Glutamatergic neuron (in vitro differentiated cells): ENCODE results near the gene KDM1B. TPM values are rescaled to one million over a fixed set of nuclear protein-coding genes. Genes with fewer than 3 reads are reported as not detected.

Experiments
- DNase-seq: peaks from one replicate; pipeline ENCODE4 v3.0.0; 2022
- H3K27ac Mint-ChIP-seq: one replicate; pipeline ENCODE4 v1.8.0; 2020; ENCODE audit warnings: mild to moderate bottlenecking, mixed read lengths, inconsistent platforms; ENCODE audit not compliant: unreplicated experiment
- H3K27me3 Mint-ChIP-seq: one replicate; pipeline ENCODE4 v1.8.0; 2020; ENCODE audit warnings: mild to moderate bottlenecking, moderate library complexity, mixed read lengths, inconsistent platforms; ENCODE audit not compliant: unreplicated experiment
- H3K36me3 Mint-ChIP-seq: one replicate; pipeline ENCODE4 v1.8.0; 2020; ENCODE audit warnings: mild to moderate bottlenecking, mixed read lengths, inconsistent platforms; ENCODE audit not compliant: unreplicated experiment
- H3K4me1 Mint-ChIP-seq: one replicate; pipeline ENCODE4 v1.8.0; 2020; ENCODE audit warnings: mild to moderate bottlenecking, low read depth, mixed read lengths, inconsistent platforms; ENCODE audit not compliant: unreplicated experiment
- H3K4me3 Mint-ChIP-seq: one replicate; pipeline ENCODE4 v1.8.0; 2020; ENCODE audit warnings: mild to moderate bottlenecking, mixed read lengths, inconsistent platforms; ENCODE audit not compliant: unreplicated experiment
- H3K9me3 Mint-ChIP-seq: one replicate; pipeline ENCODE4 v1.8.0; 2020; ENCODE audit warnings: mild to moderate bottlenecking, moderate library complexity, mixed read lengths, inconsistent platforms; ENCODE audit not compliant: unreplicated experiment
- CTCF ChIP-seq: fragments of 200-600 bp; sonication (generic); IDR thresholded peaks from one replicate; pipeline ENCODE4 v1.5.0; 2021; ENCODE audit not compliant: partially characterized antibody, unreplicated experiment
- total RNA-seq: library from RNA; stranded (reverse); fragmentation: NEBNext Ultra II Directional; extraction: Animal tissue kit (Norgen Biotek cat#: 25700); gene quantifications from one replicate; pipeline ENCODE4 v1.2.1, GENCODE V29; 2021; ENCODE audit not compliant: unreplicated experiment

The KDM1B gene
- total RNA-seq, 1 donor from 2014 or later, result 21.1 TPM

DNA sequence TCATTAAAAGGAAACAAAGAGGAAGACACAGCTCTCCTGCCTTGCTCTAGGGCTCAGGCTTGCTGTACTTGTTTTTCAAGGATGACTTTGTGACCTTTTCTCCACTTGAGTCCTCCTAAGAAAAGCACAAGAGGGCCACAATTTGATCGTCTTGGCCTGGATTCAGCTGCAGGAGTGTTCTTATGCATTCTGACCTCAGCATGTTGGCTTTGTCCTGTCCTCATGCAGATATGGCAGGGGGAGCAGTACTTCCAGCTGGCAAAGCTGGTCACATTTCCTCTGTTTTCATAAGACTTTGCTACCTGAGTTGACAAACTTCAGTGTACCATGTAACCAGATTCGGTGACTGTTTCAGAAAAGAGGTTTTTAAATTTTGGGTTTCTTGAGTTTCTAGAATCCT, 30.8 kb downstream of the KDM1B start:
- H3K36me3 Mint-ChIP-seq, result no peaks in the 10 kb centered on the region
- H3K9me3 Mint-ChIP-seq, result peaks cover 1% of the 10 kb centered on the region
- no peaks in the 10 kb centered on the region for H3K4me1 Mint-ChIP-seq
- no peaks in the 10 kb centered on the region for H3K27me3 Mint-ChIP-seq
- H3K27ac Mint-ChIP-seq, result no peak overlapping the region
- DNase-seq, result no peak
- TF ChIP-seq CTCF, result no peak
- H3K4me3 Mint-ChIP-seq, result no peak overlapping the region

DNA sequence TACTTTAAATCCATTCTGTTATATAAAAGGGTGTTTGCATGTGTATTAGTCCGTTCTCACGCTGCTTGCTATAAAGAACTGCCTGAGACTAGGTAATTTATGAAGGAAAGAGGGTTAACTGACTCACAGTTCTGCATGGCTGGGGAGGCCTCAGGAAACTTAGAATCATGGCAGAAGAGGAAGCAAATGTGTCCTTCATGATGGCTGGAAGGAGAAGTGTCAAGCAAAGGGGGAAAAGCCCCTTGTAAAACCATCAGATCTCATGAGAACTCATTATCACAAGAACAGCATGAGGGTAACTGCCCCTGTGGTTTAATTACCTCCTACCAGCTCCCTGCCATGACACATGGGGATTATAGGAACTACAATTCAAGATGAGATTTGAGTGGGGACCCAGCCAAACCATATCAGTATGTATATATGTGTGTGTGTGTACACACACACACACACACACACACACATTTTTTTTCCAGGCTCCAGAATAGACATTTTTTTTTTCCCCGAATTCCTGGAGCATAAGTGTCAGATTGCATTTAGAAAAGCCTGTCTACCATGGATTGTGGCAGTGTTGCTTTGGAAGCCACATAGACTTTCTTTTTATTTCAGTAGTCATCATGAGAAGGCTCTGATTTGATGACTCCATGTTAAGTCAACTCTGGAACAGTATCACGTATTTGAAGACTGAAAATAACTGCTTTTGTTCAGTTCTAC, 31.5 kb downstream of the KDM1B start:
- no peak for TF ChIP-seq CTCF
- DNase-seq, result no peak
- Mint-ChIP-seq H3K36me3 (no peaks in the 10 kb centered on the region), H3K27ac (no peak overlapping the region), H3K4me3 (no peak overlapping the region), H3K9me3 (peaks cover 1% of the 10 kb centered on the region), H3K4me1 (no peaks in the 10 kb centered on the region), H3K27me3 (no peaks in the 10 kb centered on the region)

GRCh38 chr6:18187701-18188100, 32.5 kb downstream of the KDM1B start:
- TF ChIP-seq CTCF, result no peak
- H3K27ac Mint-ChIP-seq, result no peak overlapping the region
- DNase-seq, result no peak

DNA sequence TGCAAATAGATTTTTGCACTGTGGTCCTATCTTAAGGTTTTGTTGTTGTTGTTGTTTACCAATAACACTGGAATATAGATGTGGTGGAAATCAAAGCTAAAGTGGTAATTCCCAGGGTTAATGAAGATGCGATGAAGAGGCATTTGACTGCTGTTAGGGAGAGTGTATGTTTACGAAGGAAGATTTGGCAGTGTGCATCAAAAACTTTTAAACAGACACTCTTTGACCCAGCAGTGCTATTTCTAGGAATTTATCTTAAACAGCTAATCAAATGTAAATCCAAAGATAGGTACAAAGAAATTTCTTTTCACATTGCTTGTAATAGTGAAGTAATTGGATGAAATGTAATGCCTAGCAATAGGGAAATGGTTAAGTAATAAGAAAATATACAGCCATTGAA, 34.0 kb downstream of the KDM1B start:
- H3K27ac Mint-ChIP-seq, result no peak overlapping the region

More at GRCh38 chr6:18187701-18188100, 32.5 kb downstream of the KDM1B start:
- peaks cover 1% of the 10 kb centered on the region for H3K9me3 Mint-ChIP-seq
- no peak overlapping the region for H3K4me3 Mint-ChIP-seq
- H3K36me3 Mint-ChIP-seq, result no peaks in the 10 kb centered on the region
- no peaks in the 10 kb centered on the region for H3K27me3 Mint-ChIP-seq
- H3K4me1 Mint-ChIP-seq, result no peaks in the 10 kb centered on the region

More for the DNA sequence above, 34.0 kb downstream of the KDM1B start:
- no peak for TF ChIP-seq CTCF
- no peak overlapping the region for H3K4me3 Mint-ChIP-seq
- no peaks in the 10 kb centered on the region for H3K27me3 Mint-ChIP-seq
- no peaks in the 10 kb centered on the region for H3K36me3 Mint-ChIP-seq
- H3K4me1 Mint-ChIP-seq, result no peaks in the 10 kb centered on the region
- H3K9me3 Mint-ChIP-seq, result no peaks in the 10 kb centered on the region
- DNase-seq, result no peak
